Fibroblast of skin of right quadriceps (primary cell): ENCODE measurements around the gene NSL1.
"Not testable (repeated sequence)": the region's sequence is repeated elsewhere in the genome, so short reads cannot be mapped to it uniquely, and the experiment has no call there.

ENCODE experiments used
- DNase-seq: peaks from one replicate; pipeline ENCODE4 v3.0.0-alpha.2; 2013

The NSL1 gene

DNA sequence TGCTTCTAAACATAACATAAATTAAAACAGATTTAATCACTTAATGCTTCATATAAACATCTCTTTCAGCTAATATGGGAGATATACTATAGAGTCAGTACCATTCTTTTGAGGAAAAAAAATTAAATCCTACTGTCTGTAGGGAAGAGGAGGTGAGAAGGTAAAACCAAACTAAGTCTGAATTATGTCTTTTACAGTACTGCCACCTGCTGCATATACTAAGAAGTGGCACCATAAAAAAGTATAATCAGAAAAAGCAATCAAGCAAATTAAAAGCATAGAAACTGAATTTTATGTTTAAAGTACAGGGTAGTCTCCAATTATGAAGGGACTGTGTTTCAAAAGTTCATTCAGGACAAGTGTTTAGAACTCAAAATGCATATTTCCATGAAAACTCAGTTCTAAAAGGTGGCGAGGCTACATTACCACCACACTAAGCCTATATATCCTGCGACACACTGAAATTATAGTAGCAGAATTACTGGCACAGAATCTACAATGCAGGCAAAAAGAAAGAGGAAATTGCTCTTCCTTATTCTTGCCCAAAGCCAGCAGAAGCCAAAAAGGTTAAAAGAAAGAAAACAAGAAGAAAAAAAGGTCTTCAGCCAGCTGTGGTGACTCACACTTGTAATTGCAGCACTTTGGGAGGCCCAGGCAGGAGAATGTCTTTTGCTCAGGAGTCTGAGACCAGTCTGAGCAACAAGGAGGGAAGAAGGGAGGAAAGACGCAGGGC is 9.0 kb downstream of the NSL1 start:
- peak; percentile 34 for DNase-seq

- no peak for DNase-seq
Measured at GRCh38 chr1:212781225-212781624, 10.4 kb downstream of the NSL1 start.

DNA sequence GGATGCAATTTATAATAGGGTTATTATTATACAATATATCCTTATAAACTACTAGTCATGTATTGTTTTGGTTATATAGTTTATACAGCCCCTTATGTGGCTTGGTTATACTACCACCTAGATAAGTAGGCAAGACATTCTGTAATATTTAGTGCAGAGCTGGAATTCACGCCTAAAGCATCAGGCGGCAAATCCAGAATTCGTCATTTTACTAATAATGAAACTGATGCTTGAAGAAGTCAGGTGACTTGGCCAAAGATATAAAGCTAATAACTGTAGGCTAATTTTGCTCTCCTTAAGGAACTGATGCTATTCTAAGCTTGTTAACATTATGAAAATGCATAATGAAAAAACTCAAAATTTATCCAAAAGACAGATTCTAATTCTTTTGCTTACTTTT is 10.8 kb downstream of the NSL1 start:
- no peak for DNase-seq

GRCh38 chr1:212779086-212779485 is 12.5 kb downstream of the NSL1 start:
- DNase-seq: not testable (repeated sequence)

DNA sequence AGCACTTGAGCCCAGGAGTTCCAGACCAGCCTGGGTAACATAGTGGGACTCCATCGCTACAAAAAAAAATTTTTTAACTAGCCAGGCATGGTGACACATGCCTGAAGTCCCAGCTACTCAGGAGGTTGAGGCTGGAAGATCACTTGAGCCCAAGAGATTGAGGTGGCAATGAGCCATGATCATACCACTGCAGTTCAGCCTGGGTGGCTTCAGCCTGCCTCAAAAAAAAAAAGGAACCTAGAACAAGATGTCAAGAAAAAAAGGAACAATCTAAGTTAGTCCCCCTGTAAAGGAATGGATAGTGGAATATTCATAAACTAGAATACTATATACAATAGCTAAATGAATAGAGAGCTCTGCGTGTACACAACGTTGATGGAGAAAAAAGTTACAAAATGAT is 14.4 kb downstream of the NSL1 start:
- no peak for DNase-seq

- DNase-seq: no peak
Measured at GRCh38 chr1:212775241-212775640, 16.3 kb downstream of the NSL1 start.

GRCh38 chr1:212774584-212774983 is 17.0 kb downstream of the NSL1 start:
- DNase-seq: peak; percentile 41

- no peak for DNase-seq
Measured at GRCh38 chr1:212773011-212773410, 18.6 kb downstream of the NSL1 start.

GRCh38 chr1:212771341-212771740 is 20.2 kb downstream of the NSL1 start:
- no peak for DNase-seq

DNA sequence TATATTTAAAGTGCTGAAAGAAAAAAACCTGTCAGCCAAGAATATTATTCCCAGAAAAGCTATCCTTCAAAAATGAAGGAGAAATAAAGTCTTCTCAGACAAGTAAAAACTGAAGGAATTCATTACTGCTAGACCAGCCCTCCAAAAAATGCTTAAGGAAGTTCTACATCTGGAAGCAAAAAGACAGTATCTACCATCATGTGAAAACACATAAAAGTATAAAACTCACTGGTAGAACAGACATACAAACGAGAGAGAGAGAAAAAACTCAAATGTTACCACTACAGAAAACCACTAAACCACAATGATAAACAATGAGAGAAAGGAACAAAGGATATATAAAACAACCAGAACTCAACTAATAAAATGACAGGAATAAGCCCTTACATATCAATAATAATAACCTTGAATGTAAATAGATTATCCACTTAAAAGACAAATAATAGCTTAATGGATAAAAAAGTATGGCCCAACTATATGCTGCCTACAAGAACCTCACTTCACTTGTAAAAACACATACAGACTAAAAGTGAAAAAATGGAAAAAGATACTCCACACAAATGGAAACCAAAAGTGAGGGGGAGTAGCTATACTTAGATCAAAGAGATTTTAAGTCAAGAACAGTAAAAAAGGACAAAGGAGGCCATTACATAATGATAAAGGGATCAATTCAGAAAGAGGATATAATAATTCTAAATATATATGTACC is 22.0 kb downstream of the NSL1 start:
- no peak for DNase-seq

GRCh38 chr1:212766825-212767224 is 24.8 kb downstream of the NSL1 start:
- DNase-seq: not testable (repeated sequence)

GRCh38 chr1:212764718-212765281 is 26.8 kb downstream of the NSL1 start:
- DNase-seq: not testable (repeated sequence)

GRCh38 chr1:212762839-212763238 is 28.7 kb downstream of the NSL1 start:
- no peak for DNase-seq

DNA sequence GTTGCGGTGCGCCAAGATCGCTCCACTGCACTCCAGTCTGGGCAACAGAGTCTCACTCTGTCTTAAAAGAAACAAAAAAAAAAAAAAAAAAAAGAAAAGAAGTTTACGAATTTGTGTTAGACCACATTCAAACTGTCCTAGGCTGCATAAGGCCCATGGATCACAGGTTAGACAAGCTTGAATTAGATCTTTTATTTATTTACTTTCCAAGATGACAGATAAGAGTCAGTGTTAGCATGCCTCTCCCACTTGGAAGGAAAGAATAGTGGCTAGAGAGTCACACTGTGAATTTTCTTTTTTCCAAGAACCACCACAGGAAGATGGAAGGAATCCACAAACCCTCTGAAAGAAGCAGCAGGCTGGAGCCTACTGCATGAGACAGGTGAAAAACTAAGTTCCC is 29.3 kb downstream of the NSL1 start:
- DNase-seq: no peak

GRCh38 chr1:212760126-212760823 is 31.3 kb downstream of the NSL1 start:
- DNase-seq: no peak

- no peak for DNase-seq
Measured at GRCh38 chr1:212759683-212760082, 31.9 kb downstream of the NSL1 start.

DNA sequence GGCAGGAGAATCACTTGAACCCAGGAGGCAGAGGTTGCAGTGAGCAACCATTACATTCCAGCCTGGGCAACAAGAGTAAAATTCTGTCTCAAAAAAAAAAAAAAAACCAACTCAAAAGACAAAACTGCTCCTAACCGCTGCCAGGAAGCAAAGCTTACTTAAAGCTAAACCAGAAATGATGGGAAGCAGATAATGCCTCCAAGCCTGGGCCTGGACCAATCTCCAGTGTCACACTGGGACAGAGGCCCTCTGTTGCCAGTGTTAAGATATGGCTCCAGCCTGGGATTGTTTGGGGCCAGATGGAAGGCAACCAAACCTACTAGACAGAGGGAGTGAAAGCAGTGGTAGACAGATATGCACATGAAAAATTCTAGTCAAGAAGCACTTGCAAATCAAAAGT is 36.9 kb downstream of the NSL1 start:
- DNase-seq: no peak

- DNase-seq: no peak
Measured at GRCh38 chr1:212754193-212754592, 37.4 kb downstream of the NSL1 start.

DNA sequence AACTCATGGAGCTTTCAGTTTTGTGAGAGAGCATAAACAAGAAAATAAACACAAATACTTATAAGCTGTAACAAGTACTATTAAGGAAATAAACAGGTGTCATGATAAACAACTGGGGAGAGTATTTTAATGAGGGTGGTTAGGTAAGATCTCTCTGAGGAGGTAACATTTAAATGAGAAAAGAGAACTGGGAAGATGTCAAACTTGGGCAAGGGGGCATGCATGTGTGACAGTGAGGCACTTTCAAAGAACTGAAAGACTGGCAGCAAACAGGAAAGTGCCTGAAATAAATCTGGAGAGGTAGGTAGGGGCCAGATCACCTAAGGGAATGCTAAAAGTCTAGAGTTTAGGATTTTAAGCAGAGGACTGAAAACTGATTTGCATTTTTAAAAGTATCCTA is 37.8 kb downstream of the NSL1 start:
- DNase-seq: no peak

GRCh38 chr1:212752934-212753497 is 38.6 kb downstream of the NSL1 start:
- no peak for DNase-seq

DNA sequence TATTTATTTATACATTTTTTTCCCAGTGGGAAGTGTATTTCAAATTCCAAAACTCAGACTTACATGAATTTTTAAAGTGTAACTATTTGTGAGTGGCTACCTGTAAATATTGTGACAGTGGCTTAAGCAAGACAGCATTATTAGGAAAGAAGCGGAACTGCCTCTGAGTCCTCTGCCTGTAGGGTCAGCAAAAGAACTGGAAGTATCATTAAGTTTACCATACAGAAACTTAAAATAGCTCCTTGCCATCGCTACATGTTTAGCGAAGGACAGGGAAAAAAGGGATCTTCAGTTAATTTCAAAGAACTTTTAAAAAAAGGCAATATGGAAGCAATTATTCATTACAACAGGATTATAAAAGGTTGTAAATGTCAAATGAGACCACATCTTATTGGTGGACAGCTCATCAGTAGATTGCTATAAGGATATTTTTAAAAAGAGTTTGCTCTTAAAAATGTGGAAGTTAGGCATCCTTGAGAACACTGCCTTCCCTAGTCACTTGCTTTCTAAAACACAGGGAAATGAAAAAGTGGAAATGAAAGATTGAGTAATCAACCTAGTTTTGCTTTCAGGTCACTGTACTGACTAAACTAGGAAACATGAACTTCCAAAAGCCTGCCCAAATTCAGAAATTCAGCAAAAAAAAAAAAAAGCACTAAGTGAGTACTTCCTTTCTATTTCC is 39.2 kb downstream of the NSL1 start:
- peak; percentile 22 for DNase-seq

DNA sequence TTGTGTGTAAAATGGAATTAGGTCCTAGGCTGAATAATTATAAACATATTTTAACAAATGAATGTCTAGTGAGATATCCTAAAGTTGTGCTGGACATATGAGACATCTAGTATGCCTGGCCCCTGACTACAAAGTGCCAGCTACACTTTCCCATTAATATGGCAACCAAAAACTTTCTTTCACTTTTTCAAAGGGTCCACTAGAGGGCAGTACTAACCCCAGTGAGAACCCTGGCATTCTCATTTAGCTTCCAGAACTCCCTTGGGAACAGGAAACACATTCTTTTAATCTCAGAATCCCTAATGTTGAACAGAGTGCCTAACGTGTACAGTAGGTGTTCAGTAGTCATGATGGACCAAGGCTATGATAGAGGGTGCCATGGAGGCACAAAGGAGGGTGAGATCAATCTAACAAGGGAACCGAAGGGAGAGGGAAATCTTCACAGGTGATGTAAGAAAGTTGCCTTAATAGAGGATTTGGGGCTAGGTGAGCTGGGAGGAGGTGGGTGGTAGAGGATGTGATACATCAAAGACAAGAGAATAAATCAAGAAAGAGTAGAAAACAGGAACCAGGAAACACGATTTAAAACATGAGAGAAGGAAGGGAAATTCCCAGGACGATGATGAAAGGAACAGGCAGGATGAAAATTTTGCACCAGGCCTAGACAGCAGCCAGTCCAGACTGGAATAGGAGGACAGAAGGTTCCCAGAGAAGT is 41.6 kb downstream of the NSL1 start:
- peak; percentile 83 for DNase-seq
